Neural progenitor cell (in vitro differentiated cells): ENCODE measurements around the gene OVAAL. TPM values are rescaled to one million over a fixed set of nuclear protein-coding genes. Genes with fewer than 3 reads are reported as not detected.

Source experiments
- DNase-seq: peaks from one replicate; pipeline ENCODE4 v3.0.0-alpha.2; 2016; ENCODE audit warnings: low spot score
- H2AFZ ChIP-seq: fragments of 200-600 bp; sonication (generic); replicated peaks from 2 replicates; pipeline ENCODE4 v1.6.1; 2016; ENCODE audit warnings: antibody characterized with exemption
- H3F3A ChIP-seq: fragments of 200-600 bp; sonication (generic); 2 replicates; pipeline ENCODE4 v1.6.1; 2016; ENCODE audit warnings: antibody characterized with exemption, low read depth
- H3K27ac ChIP-seq: fragments of 200-600 bp; sonication (generic); 2 replicates; pipeline ENCODE4 v1.5.1; 2016; ENCODE audit warnings: mild to moderate bottlenecking
- H3K27me3 ChIP-seq: fragments of 200-600 bp; sonication (generic); 2 replicates; pipeline ENCODE4 v1.6.1; 2016; ENCODE audit warnings: mild to moderate bottlenecking, moderate library complexity
- H3K36me3 ChIP-seq: fragments of 200-600 bp; sonication (generic); 2 replicates; pipeline ENCODE4 v1.5.1; 2016
- H3K4me1 ChIP-seq: fragments of 200-600 bp; sonication (generic); 2 replicates; pipeline ENCODE4 v1.6.1; 2016; ENCODE audit warnings: mixed run types
- H3K4me2 ChIP-seq: fragments of 200-600 bp; sonication (generic); 2 replicates; pipeline ENCODE4 v1.6.1; 2016
- H3K4me3 ChIP-seq: fragments of 200-600 bp; sonication (generic); 2 replicates; pipeline ENCODE4 v1.5.1; 2016
- H3K79me2 ChIP-seq: fragments of 200-600 bp; sonication (generic); 2 replicates; pipeline ENCODE4 v1.6.1; 2016; ENCODE audit warnings: low read depth
- H3K9ac ChIP-seq: fragments of 200-600 bp; sonication (generic); 2 replicates; pipeline ENCODE4 v1.6.1; 2016
- H3K9me3 ChIP-seq: fragments of 200-600 bp; sonication (generic); 2 replicates; pipeline ENCODE4 v1.5.1; 2016; ENCODE audit warnings: low read depth
- H4K20me1 ChIP-seq: fragments of 200-600 bp; sonication (generic); 2 replicates; pipeline ENCODE4 v1.6.1; 2016; ENCODE audit warnings: low read depth
- H3K27ac Mint-ChIP-seq: 3 replicates; pipeline ENCODE4 v1.8.0; 2021; ENCODE audit warnings: mixed read lengths
- H3K27me3 Mint-ChIP-seq: 2 replicates; pipeline ENCODE4 v1.8.0; 2022; ENCODE audit warnings: low read depth, mild to moderate bottlenecking, inconsistent platforms, moderate library complexity, mixed read lengths; ENCODE audit not compliant: insufficient read depth
- H3K36me3 Mint-ChIP-seq: 3 replicates; pipeline ENCODE4 v1.8.0; 2021; ENCODE audit warnings: mixed read lengths
- H3K4me1 Mint-ChIP-seq: 3 replicates; pipeline ENCODE4 v1.8.0; 2021; ENCODE audit warnings: mixed read lengths
- H3K4me3 Mint-ChIP-seq: 3 replicates; pipeline ENCODE4 v1.8.0; 2021; ENCODE audit warnings: mild to moderate bottlenecking, moderate library complexity, mixed read lengths
- H3K9me3 Mint-ChIP-seq: 3 replicates; pipeline ENCODE4 v1.8.0; 2020; ENCODE audit warnings: mixed read lengths
- EZH2 ChIP-seq: fragments of 200-600 bp; sonication (generic); IDR thresholded peaks from 2 replicates; pipeline ENCODE4 v1.6.1; 2017; ENCODE audit warnings: antibody characterized with exemption, mild to moderate bottlenecking, moderate library complexity
- EZH2phosphoT487 ChIP-seq: fragments of 200-600 bp; sonication (generic); IDR thresholded peaks from 2 replicates; pipeline ENCODE4 v1.6.1; 2017; ENCODE audit warnings: antibody characterized with exemption
- total RNA-seq: library from RNA; depleted of rRNA; stranded (reverse); fragments of >200 nt; gene quantifications from 2 replicates; pipeline ENCODE4 v1.2.3, GENCODE V29; 2015; ENCODE audit warnings: low replicate concordance
- TF ChIP-seq, protein P1 (sequence below): fragments of 200-600 bp; sonication (generic); IDR thresholded peaks from 2 replicates; pipeline ENCODE4 v1.5.1; 2017; ENCODE audit warnings: antibody characterized with exemption, mild to moderate bottlenecking

OVAAL gene
- total RNA-seq, 1 donor from 2014 or later = not detected

DNA sequence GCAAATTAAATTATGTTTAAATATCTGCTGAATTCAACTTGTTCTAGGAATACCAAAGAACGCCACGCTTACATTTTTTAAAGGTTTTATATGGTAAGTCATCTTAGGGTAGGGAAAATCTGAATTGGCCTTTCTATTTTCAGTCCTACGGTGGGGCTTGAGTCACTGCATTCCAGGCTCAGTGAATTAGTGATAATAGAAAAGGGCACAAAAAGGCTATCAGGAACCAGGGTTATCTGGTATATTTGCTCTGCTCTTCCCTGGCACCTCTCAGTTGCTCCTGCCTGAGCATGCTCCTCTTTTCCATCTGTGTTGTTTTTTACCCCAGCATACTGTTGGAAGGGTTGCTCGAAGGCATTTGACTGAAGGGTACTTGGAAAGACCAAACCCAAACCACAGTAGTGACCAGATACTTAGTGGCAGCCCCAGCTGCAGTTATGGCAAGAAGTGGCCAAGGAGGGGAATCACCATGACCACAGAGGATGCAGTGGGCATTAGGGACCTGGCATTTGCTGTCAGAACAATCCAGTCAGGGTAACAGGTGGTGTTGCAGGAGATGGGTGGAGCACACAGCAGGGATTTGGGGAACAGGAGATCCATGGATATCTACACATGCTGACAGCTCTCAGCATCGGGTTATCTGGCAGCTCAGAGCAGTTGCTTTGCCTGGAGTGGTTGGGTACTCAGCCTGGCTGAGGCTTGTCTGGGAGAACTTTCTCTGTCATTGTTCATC lies 2.3 kb downstream of the OVAAL start:
- Histone ChIP-seq H3K4me2 (no peak overlapping the region), H4K20me1 (no peaks in the 10 kb centered on the region), H3F3A (no peaks in the 10 kb centered on the region), H3K4me1 (peaks cover under 1% of the 10 kb centered on the region), H3K27ac (no peak overlapping the region), H3K36me3 (no peaks in the 10 kb centered on the region), H3K4me3 (no peak overlapping the region), H3K9ac (no peak overlapping the region), H3K79me2 (no peaks in the 10 kb centered on the region), H3K9me3 (no peaks in the 10 kb centered on the region), H3K27me3 (no peaks in the 10 kb centered on the region), H2AFZ (no peak overlapping the region)
- H3K9me3 Mint-ChIP-seq = peaks cover 2% of the 10 kb centered on the region
- H3K4me3 Mint-ChIP-seq = no peak overlapping the region
- peaks cover 3% of the 10 kb centered on the region for H3K4me1 Mint-ChIP-seq
- no peak overlapping the region for H3K27ac Mint-ChIP-seq
- no peak for DNase-seq
- no peak for TF ChIP-seq EZH2phosphoT487
- TF ChIP-seq, protein P1, sequence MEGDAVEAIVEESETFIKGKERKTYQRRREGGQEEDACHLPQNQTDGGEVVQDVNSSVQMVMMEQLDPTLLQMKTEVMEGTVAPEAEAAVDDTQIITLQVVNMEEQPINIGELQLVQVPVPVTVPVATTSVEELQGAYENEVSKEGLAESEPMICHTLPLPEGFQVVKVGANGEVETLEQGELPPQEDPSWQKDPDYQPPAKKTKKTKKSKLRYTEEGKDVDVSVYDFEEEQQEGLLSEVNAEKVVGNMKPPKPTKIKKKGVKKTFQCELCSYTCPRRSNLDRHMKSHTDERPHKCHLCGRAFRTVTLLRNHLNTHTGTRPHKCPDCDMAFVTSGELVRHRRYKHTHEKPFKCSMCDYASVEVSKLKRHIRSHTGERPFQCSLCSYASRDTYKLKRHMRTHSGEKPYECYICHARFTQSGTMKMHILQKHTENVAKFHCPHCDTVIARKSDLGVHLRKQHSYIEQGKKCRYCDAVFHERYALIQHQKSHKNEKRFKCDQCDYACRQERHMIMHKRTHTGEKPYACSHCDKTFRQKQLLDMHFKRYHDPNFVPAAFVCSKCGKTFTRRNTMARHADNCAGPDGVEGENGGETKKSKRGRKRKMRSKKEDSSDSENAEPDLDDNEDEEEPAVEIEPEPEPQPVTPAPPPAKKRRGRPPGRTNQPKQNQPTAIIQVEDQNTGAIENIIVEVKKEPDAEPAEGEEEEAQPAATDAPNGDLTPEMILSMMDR = no peak
- TF ChIP-seq EZH2 = no peak
- no peaks in the 10 kb centered on the region for H3K36me3 Mint-ChIP-seq
- peaks cover 2% of the 10 kb centered on the region for H3K27me3 Mint-ChIP-seq

GRCh38 chr1:180562640-180563025 lies 3.9 kb downstream of the OVAAL start:
- H3K4me3 ChIP-seq = no peak overlapping the region
- H3K27me3 Mint-ChIP-seq = peaks cover 2% of the 10 kb centered on the region
- no peaks in the 10 kb centered on the region for H3K36me3 ChIP-seq
- H4K20me1 ChIP-seq = no peaks in the 10 kb centered on the region
- no peak overlapping the region for H3K27ac Mint-ChIP-seq
- no peak overlapping the region for H3K27ac ChIP-seq
- peaks cover 11% of the 10 kb centered on the region for H3K4me1 ChIP-seq
- no peaks in the 10 kb centered on the region for H3K9me3 ChIP-seq
- peak overlapping the region; percentile 27 for H2AFZ ChIP-seq
- no peak for DNase-seq
- no peaks in the 10 kb centered on the region for H3K27me3 ChIP-seq
- H3K4me2 ChIP-seq = no peak overlapping the region
- H3K36me3 Mint-ChIP-seq = no peaks in the 10 kb centered on the region
- peaks cover 18% of the 10 kb centered on the region for H3K4me1 Mint-ChIP-seq
- H3K9me3 Mint-ChIP-seq = peaks cover 2% of the 10 kb centered on the region
- no peak overlapping the region for H3K4me3 Mint-ChIP-seq
- no peak overlapping the region for H3K9ac ChIP-seq
- H3F3A ChIP-seq = no peaks in the 10 kb centered on the region
- H3K79me2 ChIP-seq = no peaks in the 10 kb centered on the region
- TF ChIP-seq EZH2 = no peak
- no peak for TF ChIP-seq EZH2phosphoT487
- TF ChIP-seq, protein P1 = no peak

GRCh38 chr1:180563026-180563827 lies 4.5 kb downstream of the OVAAL start:
- no peaks in the 10 kb centered on the region for H3K36me3 ChIP-seq
- no peak for DNase-seq
- H3K4me1 ChIP-seq = peaks cover 16% of the 10 kb centered on the region
- no peak overlapping the region for H3K9ac ChIP-seq
- Mint-ChIP-seq H3K36me3 (no peaks in the 10 kb centered on the region), H3K9me3 (peaks cover 2% of the 10 kb centered on the region), H3K27ac (no peak overlapping the region), H3K4me1 (peaks cover 24% of the 10 kb centered on the region), H3K27me3 (peaks cover 2% of the 10 kb centered on the region), H3K4me3 (no peak overlapping the region)
- no peak overlapping the region for H3K4me3 ChIP-seq
- peak overlapping the region; percentile 27 for H2AFZ ChIP-seq
- H3K4me2 ChIP-seq = no peak overlapping the region
- no peaks in the 10 kb centered on the region for H3K27me3 ChIP-seq
- H3F3A ChIP-seq = no peaks in the 10 kb centered on the region
- no peaks in the 10 kb centered on the region for H4K20me1 ChIP-seq
- no peaks in the 10 kb centered on the region for H3K79me2 ChIP-seq
- TF ChIP-seq, protein P1 = no peak
- no peak for TF ChIP-seq EZH2phosphoT487
- no peak for TF ChIP-seq EZH2
- H3K9me3 ChIP-seq = no peaks in the 10 kb centered on the region
- no peak overlapping the region for H3K27ac ChIP-seq
